ENCODE measurements around the gene GSTT2B. TPM values are rescaled to one million over a fixed set of nuclear protein-coding genes. Genes with fewer than 3 reads are reported as not detected.
"Not testable (repeated sequence)": the region's sequence is repeated elsewhere in the genome, so short reads cannot be mapped to it uniquely, and the experiment has no call there.

The GSTT2B gene
- total RNA-seq, 2 donors from 2014 or later, result not detected

DNA sequence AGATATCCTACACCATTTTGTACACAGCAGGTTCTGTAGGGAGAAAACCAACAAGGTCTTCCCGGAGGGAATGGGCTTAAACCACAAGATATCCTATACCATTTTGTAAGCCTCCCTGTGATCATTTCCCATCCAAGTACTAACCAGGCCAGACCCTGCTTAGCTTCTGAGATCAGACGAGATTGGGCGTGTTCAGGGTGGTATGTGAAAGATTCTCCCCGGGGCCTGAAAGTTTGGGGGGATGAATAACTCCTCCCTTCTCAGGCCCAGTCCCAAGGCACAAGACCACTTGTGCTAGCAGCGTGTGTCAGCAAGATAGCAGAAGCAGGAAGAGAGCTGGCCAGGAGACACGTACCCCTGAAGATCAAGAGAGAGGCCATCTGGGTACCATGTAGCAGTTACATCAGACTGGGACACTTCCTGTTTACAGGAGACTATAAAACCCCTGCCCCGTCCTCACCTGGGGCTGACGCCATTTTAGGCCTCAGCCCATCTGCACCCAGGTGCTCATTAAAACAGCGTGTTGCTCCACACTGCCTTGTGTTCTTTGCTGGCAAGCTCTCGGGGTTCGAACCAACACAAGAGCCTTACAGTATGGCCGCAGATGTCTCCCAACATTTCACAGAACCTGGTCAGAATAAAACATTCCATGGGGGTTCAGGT lies 49.5 kb downstream of the GSTT2B start:
- DNase-seq (ENCODE audit: low spot score), result no peak
- peaks cover 17 to 25% of the 10 kb centered on the region in 2 donors for H3K4me1 Mint-ChIP-seq (ENCODE audit: low read depth in 2 of 2)

DNA sequence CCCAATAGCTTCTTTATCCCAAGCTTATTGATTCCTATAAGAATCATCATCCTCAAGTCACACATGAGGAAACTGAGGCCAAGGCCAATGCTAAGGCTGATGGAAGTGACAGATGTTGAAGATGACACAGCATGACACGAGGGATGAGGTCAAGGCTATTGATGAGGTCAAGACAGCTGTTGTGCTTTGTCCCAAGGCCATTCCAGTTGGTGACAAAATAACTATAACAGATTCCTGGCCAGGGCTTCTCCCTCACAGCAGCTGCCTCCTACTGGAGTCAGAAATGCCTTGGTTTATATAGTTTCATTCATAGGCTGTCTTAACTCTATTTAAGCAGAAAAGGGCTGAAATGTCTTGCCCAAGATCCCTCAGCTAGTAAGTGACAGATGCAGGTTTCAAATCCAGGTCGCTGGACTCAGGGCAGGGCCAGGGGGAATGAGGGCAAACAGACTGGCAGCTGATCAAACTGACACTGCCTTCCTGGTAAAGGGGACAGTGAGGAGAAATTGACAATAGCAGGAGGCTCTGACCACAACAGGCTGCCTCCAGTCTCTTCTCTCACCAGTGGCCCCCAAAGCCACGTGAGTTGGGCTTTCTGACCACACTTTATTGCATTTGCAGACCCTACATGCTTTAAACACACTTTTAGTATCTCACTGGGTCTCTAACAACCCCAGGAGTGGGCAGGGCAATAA lies 50.4 kb downstream of the GSTT2B start:
- no peak overlapping the region for H3K4me3 Mint-ChIP-seq
- H3K9me3 Mint-ChIP-seq, result no peaks in the 10 kb centered on the region
- H3K27ac Mint-ChIP-seq, result no peak overlapping the region
- DNase-seq (ENCODE audit: low spot score), result no peak
- ATAC-seq, result no peak
- H3K4me1 Mint-ChIP-seq (ENCODE audit: low read depth in 2 of 2), result peaks cover 17 to 25% of the 10 kb centered on the region in 2 donors
- no peaks in the 10 kb centered on the region for H3K27me3 Mint-ChIP-seq
- H3K36me3 Mint-ChIP-seq, result no peaks in the 10 kb centered on the region

More for the DNA sequence above, 49.5 kb downstream of the GSTT2B start:
- Mint-ChIP-seq H3K36me3 (no peaks in the 10 kb centered on the region), H3K4me3 (no peak overlapping the region), H3K27me3 (no peaks in the 10 kb centered on the region), H3K27ac (peak overlapping the region in 1 of 2 donors; percentile 58), H3K9me3 (no peaks in the 10 kb centered on the region)
- no peak for ATAC-seq

DNA sequence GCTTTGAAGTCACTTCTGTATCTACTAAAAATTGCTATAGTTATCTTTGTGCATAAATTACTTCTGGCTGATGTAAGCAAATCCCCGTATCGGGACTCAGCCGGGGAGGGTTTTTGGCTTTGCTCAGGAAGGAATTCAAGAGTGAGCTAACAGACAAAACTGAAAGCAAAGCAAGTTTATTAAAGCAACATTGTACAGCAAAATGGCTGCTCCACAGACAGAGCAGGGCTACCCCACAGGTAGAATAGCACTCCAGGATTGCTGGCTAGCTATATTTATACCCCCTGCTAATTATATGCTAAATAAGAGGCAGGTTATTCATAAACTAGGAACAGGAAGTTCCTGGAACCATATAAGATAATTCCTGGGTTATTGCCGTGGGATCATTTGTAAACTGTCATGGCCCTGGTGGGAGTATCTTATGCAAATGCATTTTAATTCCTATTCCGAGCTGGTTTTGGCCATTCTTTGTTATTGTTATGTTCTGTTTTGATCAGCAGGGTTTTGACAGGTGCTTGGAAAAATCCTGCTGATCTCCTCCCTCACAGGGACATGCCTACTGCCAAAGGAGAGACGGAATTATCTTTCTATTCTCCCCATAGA lies 51.6 kb downstream of the GSTT2B start:
- no peak for ATAC-seq

DNA sequence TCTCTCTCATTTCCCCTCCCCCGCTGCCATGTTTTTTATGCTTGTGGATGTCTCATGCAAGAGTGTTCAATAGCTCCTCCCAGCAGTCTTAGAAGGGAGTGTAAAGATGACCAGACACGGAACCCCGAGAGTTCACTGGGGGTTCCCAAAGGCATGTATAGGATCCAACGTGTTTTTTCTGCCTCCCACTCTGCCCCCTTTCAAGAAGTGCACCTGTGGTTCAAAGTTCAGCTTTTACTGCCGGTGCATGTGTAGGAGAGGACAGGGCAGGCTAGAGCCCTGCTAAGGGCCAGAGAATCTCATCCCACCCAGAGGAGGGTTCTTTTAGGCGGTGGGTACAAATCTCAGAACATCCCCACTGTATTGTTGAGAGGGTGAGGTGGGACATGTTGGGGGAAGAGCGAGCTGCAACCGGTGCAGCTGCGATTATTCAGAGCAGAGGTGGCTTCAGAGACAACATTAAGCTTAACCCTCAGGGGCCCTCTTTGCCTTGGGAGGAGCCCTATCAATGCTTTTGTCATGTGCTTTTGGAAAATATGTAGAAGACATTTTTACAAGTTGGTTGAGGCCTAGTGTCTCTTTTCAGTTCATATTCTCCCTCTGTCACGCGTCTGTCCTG lies 52.3 kb downstream of the GSTT2B start:
- DNase-seq (ENCODE audit: low spot score) (no peak), ATAC-seq (no peak)
- Mint-ChIP-seq H3K27me3 (peaks cover 0 to 6% of the 10 kb centered on the region in 2 donors), H3K36me3 (no peaks in the 10 kb centered on the region), H3K4me3 (no peak overlapping the region), H3K27ac (no peak overlapping the region), H3K9me3 (no peaks in the 10 kb centered on the region), H3K4me1 (ENCODE audit: low read depth in 2 of 2) (peaks cover 9 to 24% of the 10 kb centered on the region in 2 donors)

More for the DNA sequence above, 51.6 kb downstream of the GSTT2B start:
- H3K27ac Mint-ChIP-seq, result no peak overlapping the region
- no peaks in the 10 kb centered on the region for H3K36me3 Mint-ChIP-seq
- no peaks in the 10 kb centered on the region for H3K9me3 Mint-ChIP-seq
- no peak for DNase-seq (ENCODE audit: low spot score)
- H3K4me3 Mint-ChIP-seq, result no peak overlapping the region
- peaks cover 0 to 6% of the 10 kb centered on the region in 2 donors for H3K27me3 Mint-ChIP-seq
- H3K4me1 Mint-ChIP-seq (ENCODE audit: low read depth in 2 of 2), result peaks cover 12 to 25% of the 10 kb centered on the region in 2 donors

DNA sequence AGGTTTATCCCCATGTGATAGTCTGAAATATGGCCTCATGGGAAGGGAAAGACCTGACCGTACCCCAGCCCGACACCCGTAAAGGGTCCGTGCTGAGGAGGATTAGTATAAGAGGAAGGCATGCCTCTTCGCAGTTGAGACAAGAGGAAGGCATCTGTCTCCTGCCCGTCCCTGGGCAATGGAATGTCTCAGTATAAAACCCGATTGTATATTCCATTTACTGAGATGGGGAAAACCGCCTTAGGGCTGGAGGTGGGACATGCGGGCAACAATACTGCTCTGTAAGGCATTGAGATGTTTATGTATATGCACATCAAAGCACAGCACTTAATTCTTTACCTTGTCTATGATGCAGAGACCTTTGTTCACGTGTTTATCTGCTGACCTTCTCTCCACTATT lies 53.6 kb downstream of the GSTT2B start:
- not testable (repeated sequence) for H3K27me3 Mint-ChIP-seq; DNase-seq (ENCODE audit: low spot score); H3K9me3 Mint-ChIP-seq; ATAC-seq; H3K4me3 Mint-ChIP-seq; H3K36me3 Mint-ChIP-seq; H3K27ac Mint-ChIP-seq
- H3K4me1 Mint-ChIP-seq (ENCODE audit: low read depth in 2 of 2), result peaks cover 0 to 16% of the 10 kb centered on the region in 2 donors

Other genes with a start within 250 kb of the GSTT2B start
- 1 to 10 TPM; 5.9 to 8.8 TPM for gene ZNF70, start 210.1 kb downstream of the GSTT2B start, total RNA-seq
- under 1 TPM in 1 of 2 donors, not detected in 1; 0.52 TPM for gene VPREB3, start 206.8 kb downstream of the GSTT2B start, total RNA-seq
- under 1 TPM; 0.83 to 0.86 TPM for gene C22orf15, start 198.2 kb downstream of the GSTT2B start, total RNA-seq
- gene CHCHD10, start 193.2 kb downstream of the GSTT2B start, total RNA-seq, result 100 to 1,000 TPM in 1 of 2 donors, 10 to 100 TPM in 1; 50.7 to 135 TPM
- under 1 TPM in 1 of 2 donors, not detected in 1; 0.50 TPM for gene MMP11, start 188.3 kb downstream of the GSTT2B start, total RNA-seq
- 100 to 1,000 TPM in 1 of 2 donors, 10 to 100 TPM in 1; 70.5 to 105 TPM for gene SMARCB1, start 174.2 kb downstream of the GSTT2B start, total RNA-seq
- 10 to 100 TPM in 1 of 2 donors, 1 to 10 TPM in 1; 4.7 to 14.3 TPM for gene DERL3, start 122.2 kb downstream of the GSTT2B start, total RNA-seq
- gene SLC2A11, start 103.3 kb downstream of the GSTT2B start, total RNA-seq, result 10 to 100 TPM in 1 of 2 donors, 1 to 10 TPM in 1; 6.8 to 12.5 TPM
- 100 to 1,000 TPM; 495 to 579 TPM for gene MIF, start 66.8 kb downstream of the GSTT2B start, total RNA-seq
- gene DDTL, start 5.7 kb upstream of the GSTT2B start, total RNA-seq, result 1 to 10 TPM in 1 of 2 donors, not detected in 1; 8.0 TPM
- 100 to 1,000 TPM in 1 of 2 donors, 10 to 100 TPM in 1; 97.4 to 127 TPM for gene DDT, start 13.2 kb upstream of the GSTT2B start, total RNA-seq
- gene GSTT2, start 18.9 kb upstream of the GSTT2B start, total RNA-seq, result under 1 TPM in 1 of 2 donors, not detected in 1; 0.47 TPM
- gene GSTT4, start 44.3 kb upstream of the GSTT2B start, total RNA-seq, result not detected
- gene CABIN1, start 50.1 kb upstream of the GSTT2B start, total RNA-seq, result 100 to 1,000 TPM in 1 of 2 donors, 10 to 100 TPM in 1; 98.3 to 132 TPM
- 1 to 10 TPM; 2.4 to 2.7 TPM for gene SUSD2, start 220.3 kb upstream of the GSTT2B start, total RNA-seq

Data from natural killer cell treated with Interleukin-12 subunit alpha and Interleukin-12 subunit beta and Interleukin-15 and Interleukin-18, amount 100 ng/mL, for 72 hours (primary cell).